Activated naive CD8-positive, alpha-beta T cell (primary cell): ENCODE results near the gene EGR1.

ENCODE experiments used
- H3K27ac Mint-ChIP-seq: one replicate; pipeline ENCODE4 v1.8.0; 2021; ENCODE audit warnings: mixed read lengths
- H3K27me3 Mint-ChIP-seq: one replicate; pipeline ENCODE4 v1.8.0; 2021; ENCODE audit warnings: mixed read lengths
- H3K36me3 Mint-ChIP-seq: one replicate; pipeline ENCODE4 v1.8.0; 2021; ENCODE audit warnings: mixed read lengths
- H3K4me1 Mint-ChIP-seq: one replicate; pipeline ENCODE4 v1.8.0; 2021; ENCODE audit warnings: low read depth, mixed read lengths
- H3K4me3 Mint-ChIP-seq: one replicate; pipeline ENCODE4 v1.8.0; 2021; ENCODE audit warnings: mild to moderate bottlenecking, mixed read lengths
- H3K9me3 Mint-ChIP-seq: one replicate; pipeline ENCODE4 v1.8.0; 2021; ENCODE audit warnings: low read depth, mixed read lengths

Gene EGR1

GRCh38 chr5:138461343-138462125 lies 3.7 kb upstream of the EGR1 start:
- Mint-ChIP-seq H3K4me3 (peak overlapping the region; percentile 23), H3K4me1 (peaks cover 41% of the 10 kb centered on the region), H3K27me3 (no peaks in the 10 kb centered on the region), H3K27ac (peak overlapping the region; percentile 31), H3K9me3 (no peaks in the 10 kb centered on the region), H3K36me3 (no peaks in the 10 kb centered on the region)

- Mint-ChIP-seq H3K27me3 (no peaks in the 10 kb centered on the region), H3K36me3 (peaks cover 13% of the 10 kb centered on the region), H3K9me3 (no peaks in the 10 kb centered on the region), H3K4me1 (peaks cover 51% of the 10 kb centered on the region), H3K4me3 (peak overlapping the region; percentile 86), H3K27ac (peak overlapping the region; percentile 83)
These were observed 1.8 kb upstream of the EGR1 start for GRCh38 chr5:138463419-138464007.

GRCh38 chr5:138464008-138464387 lies 1.3 kb upstream of the EGR1 start:
- Mint-ChIP-seq H3K9me3 (no peaks in the 10 kb centered on the region), H3K27ac (peak overlapping the region; percentile 83), H3K4me3 (peak overlapping the region; percentile 86), H3K27me3 (no peaks in the 10 kb centered on the region), H3K4me1 (peaks cover 49% of the 10 kb centered on the region), H3K36me3 (peaks cover 14% of the 10 kb centered on the region)

- Mint-ChIP-seq H3K4me1 (peaks cover 43% of the 10 kb centered on the region), H3K9me3 (no peaks in the 10 kb centered on the region), H3K27ac (peak overlapping the region; percentile 78), H3K36me3 (peaks cover 14% of the 10 kb centered on the region), H3K27me3 (no peaks in the 10 kb centered on the region), H3K4me3 (peak overlapping the region; percentile 86)
These were observed 655 bp upstream of the EGR1 start for GRCh38 chr5:138464388-138465260.

GRCh38 chr5:138466125-138466899 lies 1.0 kb downstream of the EGR1 start:
- peaks cover 14% of the 10 kb centered on the region for H3K36me3 Mint-ChIP-seq
- no peaks in the 10 kb centered on the region for H3K9me3 Mint-ChIP-seq
- no peaks in the 10 kb centered on the region for H3K27me3 Mint-ChIP-seq
- H3K27ac Mint-ChIP-seq, result no peak overlapping the region
- H3K4me1 Mint-ChIP-seq, result peaks cover 27% of the 10 kb centered on the region
- H3K4me3 Mint-ChIP-seq, result peak overlapping the region; percentile 90

- Mint-ChIP-seq H3K36me3 (peaks cover 14% of the 10 kb centered on the region), H3K27ac (peak overlapping the region; percentile 34), H3K9me3 (no peaks in the 10 kb centered on the region), H3K4me3 (peak overlapping the region; percentile 90), H3K4me1 (peaks cover 24% of the 10 kb centered on the region), H3K27me3 (no peaks in the 10 kb centered on the region)
These were observed 1.8 kb downstream of the EGR1 start for GRCh38 chr5:138466900-138467710.

GRCh38 chr5:138467711-138468132 lies 2.4 kb downstream of the EGR1 start:
- Mint-ChIP-seq H3K27me3 (no peaks in the 10 kb centered on the region), H3K4me3 (peak overlapping the region; percentile 90), H3K27ac (peak overlapping the region; percentile 34), H3K36me3 (peaks cover 14% of the 10 kb centered on the region), H3K9me3 (no peaks in the 10 kb centered on the region), H3K4me1 (peaks cover 24% of the 10 kb centered on the region)

- Mint-ChIP-seq H3K27me3 (no peaks in the 10 kb centered on the region), H3K27ac (peak overlapping the region; percentile 46), H3K4me1 (peaks cover 24% of the 10 kb centered on the region), H3K4me3 (peak overlapping the region; percentile 90), H3K9me3 (no peaks in the 10 kb centered on the region), H3K36me3 (peaks cover 14% of the 10 kb centered on the region)
These were observed 3.1 kb downstream of the EGR1 start for GRCh38 chr5:138468133-138468965.

GRCh38 chr5:138468966-138469539 lies 3.8 kb downstream of the EGR1 start:
- Mint-ChIP-seq H3K27me3 (no peaks in the 10 kb centered on the region), H3K4me1 (peaks cover 24% of the 10 kb centered on the region), H3K27ac (peak overlapping the region; percentile 46), H3K4me3 (peak overlapping the region; percentile 90), H3K9me3 (no peaks in the 10 kb centered on the region), H3K36me3 (peaks cover 14% of the 10 kb centered on the region)

GRCh38 chr5:138469540-138470321 lies 4.5 kb downstream of the EGR1 start:
- Mint-ChIP-seq H3K4me3 (peak overlapping the region; percentile 30), H3K9me3 (no peaks in the 10 kb centered on the region), H3K4me1 (peaks cover 24% of the 10 kb centered on the region), H3K27me3 (no peaks in the 10 kb centered on the region), H3K36me3 (peaks cover 14% of the 10 kb centered on the region), H3K27ac (peak overlapping the region; percentile 50)

- H3K27ac Mint-ChIP-seq, result peak overlapping the region; percentile 50
- H3K27me3 Mint-ChIP-seq, result peaks cover 2% of the 10 kb centered on the region
- no peaks in the 10 kb centered on the region for H3K9me3 Mint-ChIP-seq
- H3K4me3 Mint-ChIP-seq, result no peak overlapping the region
- H3K4me1 Mint-ChIP-seq, result peaks cover 24% of the 10 kb centered on the region
- peaks cover 14% of the 10 kb centered on the region for H3K36me3 Mint-ChIP-seq
These were observed 5.2 kb downstream of the EGR1 start for GRCh38 chr5:138470322-138471051.

GRCh38 chr5:138471052-138471361 lies 5.7 kb downstream of the EGR1 start:
- Mint-ChIP-seq H3K4me3 (no peak overlapping the region), H3K9me3 (no peaks in the 10 kb centered on the region), H3K4me1 (peaks cover 24% of the 10 kb centered on the region), H3K27me3 (peaks cover 2% of the 10 kb centered on the region), H3K27ac (no peak overlapping the region), H3K36me3 (peaks cover 14% of the 10 kb centered on the region)
